ACHN (cell line): ENCODE data around the gene CRYBG2.
A peak's percentile ranks its signal among the peaks of the same experiment; 100 is the strongest.
"Not testable (repeated sequence)": the region's sequence is repeated elsewhere in the genome, so short reads cannot be mapped to it uniquely, and the experiment has no call there.

Source experiments
- DNase-seq: peaks from one replicate; pipeline ENCODE4 v3.0.0-alpha.2; 2015
- in situ Hi-C: cut with HindIII; loops from 2 replicates; pipeline ENCODE4 v1.10.0; 2017; ENCODE audit warnings: low sequenced_read_pairs, low pct_ligation_motif_present, low pct_unique_long_range_greater_than_20kb

CRYBG2 gene

GRCh38 chr1:26329380-26329779 is 24.6 kb downstream of the CRYBG2 start:
- in situ Hi-C loops: not testable (repeated sequence)

DNA sequence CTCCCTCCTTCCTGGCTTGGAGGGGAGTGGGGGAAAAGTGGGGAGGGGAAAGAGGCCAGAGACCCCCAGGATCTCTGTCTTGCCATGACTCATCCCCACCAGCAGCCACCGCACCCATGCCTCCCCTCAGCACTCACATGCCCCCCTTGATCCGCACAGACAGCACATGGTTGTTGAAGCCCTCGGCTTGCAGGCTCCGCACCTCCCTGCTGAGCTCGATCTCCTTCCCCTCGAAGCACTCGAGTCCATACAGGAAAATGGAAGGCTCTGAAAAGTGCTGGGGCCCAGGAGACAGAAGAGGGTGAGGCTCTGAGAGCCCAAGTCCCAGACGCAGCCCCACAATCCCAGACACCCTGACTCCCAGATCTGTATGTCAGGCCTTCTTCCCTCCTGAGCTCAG is 25.3 kb downstream of the CRYBG2 start:
- in situ Hi-C loops: no loop called here

More at GRCh38 chr1:26329380-26329779, 24.6 kb downstream of the CRYBG2 start:
- DNase-seq: not testable (repeated sequence)

DNA sequence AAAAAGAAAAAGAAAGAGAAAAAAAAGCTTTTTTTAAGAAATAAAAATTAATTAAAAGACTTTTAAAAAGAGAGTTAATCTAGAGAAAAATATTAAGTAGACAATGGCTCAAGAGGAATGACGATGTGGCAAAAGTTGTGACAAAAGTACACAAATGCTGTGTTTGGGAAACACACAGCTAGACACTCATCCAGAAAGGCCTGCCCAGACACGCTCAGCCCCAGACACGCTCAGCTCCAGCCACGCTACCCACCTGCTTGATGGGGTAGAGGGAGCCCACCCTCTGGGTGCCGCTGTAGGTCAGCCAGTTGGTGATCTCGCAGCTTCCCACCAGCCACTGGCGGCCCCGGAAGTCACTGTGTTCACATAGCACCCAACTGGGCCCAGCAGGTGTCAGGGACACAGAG is 26.0 kb downstream of the CRYBG2 start:
- DNase-seq: no peak
- in situ Hi-C loops: no loop called here

More for the DNA sequence above, 25.3 kb downstream of the CRYBG2 start:
- DNase-seq: no peak

- in situ Hi-C loops: no loop called here
- no peak for DNase-seq
Observed at GRCh38 chr1:26324550-26324949, 29.4 kb downstream of the CRYBG2 start.

- in situ Hi-C loops: no loop called here
- DNase-seq: no peak
Observed at GRCh38 chr1:26323382-26323781, 30.5 kb downstream of the CRYBG2 start.

- no peak for DNase-seq
- in situ Hi-C loops: no loop called here
Observed at GRCh38 chr1:26322042-26322331, 31.9 kb downstream of the CRYBG2 start.

DNA sequence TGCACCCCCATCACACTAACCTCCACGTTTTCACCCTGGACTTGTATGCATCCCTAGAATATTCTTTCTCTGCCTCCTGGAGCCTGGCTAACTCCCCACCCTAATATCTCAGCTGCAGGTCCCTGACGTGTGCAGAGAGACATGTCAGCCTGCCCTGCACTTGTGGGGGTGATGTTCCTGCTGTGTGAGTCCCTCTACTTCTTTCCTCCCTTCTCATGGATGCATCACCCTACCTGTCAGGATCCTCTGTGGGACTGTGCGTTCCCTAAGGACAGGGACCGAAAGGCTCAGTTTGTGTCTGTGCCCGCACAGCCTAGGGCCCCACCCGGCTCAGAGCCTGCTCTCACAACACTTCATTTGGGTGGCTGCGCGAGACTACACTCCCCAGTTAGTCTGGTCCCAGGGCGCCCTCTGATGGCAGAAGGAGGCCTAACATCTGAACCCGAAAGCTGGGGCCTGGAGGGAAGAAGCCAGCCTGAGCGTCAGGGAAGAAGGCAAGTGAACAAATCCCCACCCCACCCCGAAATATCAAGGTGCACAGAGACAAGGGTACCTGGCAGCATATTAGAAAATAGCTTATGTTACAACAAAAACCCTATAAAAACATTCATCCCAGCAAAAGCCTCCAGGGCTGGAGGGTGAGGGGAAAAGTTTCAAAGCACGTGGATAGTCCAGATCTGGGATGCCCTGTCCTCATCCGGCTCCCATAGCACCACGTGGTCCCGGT is 32.5 kb downstream of the CRYBG2 start:
- in situ Hi-C loops: no loop called here

DNA sequence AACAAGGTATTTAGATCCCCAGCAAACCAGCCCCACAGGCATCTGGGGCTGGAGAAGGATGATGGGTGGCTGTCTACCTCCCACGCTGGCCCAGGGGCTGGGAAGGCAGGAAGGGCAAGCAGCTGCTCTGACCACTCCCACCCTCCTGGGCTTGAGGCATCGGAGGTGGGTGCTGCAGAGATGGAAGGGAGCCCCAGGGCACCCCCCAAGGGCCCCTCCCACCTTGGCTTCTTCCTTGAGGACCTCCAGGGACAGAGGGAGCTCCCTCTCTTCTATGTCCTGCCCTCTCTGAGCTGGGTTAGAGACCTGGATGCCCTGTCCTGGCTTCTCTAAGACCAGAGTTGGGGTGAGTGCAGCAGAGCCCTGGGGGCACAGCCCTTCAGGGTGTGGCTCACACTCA is 33.0 kb downstream of the CRYBG2 start:
- in situ Hi-C loops: no loop called here
- DNase-seq: no peak

More for the DNA sequence above, 32.5 kb downstream of the CRYBG2 start:
- DNase-seq: peak; percentile 78

DNA sequence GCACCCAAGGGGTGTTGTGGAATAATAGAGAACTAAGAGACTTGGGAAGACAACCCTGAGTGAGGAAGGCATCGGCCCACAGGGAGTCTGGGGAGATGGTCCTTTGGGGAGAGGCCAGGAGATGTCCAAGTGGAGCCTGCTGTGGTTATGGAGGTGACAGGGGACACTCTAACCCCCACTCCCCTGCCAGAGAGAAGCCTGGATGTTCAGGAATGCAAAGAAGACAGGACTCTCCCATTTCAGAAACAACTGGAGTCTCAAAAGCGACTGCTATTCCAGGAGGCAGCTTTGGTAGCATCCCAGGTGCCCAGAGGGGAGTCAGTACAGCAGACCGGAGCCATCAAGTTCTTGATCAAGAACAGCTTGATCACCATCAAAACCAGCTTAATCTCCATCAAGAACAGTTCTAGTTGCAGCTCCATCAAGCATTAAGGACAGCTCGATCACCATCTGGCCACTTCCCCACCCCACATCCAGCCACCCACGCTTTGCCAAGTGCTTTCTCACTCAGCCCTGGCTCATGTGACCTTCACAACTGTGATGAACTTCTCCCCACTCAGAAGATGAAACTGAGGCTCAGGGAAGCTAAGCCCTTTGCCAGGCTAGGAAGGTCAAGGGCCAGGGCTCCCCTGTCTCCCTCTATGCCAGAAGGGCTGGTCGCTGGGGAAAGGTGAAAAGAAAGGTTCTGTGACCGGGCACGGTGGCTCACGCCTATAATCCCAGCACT is 35.4 kb downstream of the CRYBG2 start:
- in situ Hi-C loops: no loop called here

DNA sequence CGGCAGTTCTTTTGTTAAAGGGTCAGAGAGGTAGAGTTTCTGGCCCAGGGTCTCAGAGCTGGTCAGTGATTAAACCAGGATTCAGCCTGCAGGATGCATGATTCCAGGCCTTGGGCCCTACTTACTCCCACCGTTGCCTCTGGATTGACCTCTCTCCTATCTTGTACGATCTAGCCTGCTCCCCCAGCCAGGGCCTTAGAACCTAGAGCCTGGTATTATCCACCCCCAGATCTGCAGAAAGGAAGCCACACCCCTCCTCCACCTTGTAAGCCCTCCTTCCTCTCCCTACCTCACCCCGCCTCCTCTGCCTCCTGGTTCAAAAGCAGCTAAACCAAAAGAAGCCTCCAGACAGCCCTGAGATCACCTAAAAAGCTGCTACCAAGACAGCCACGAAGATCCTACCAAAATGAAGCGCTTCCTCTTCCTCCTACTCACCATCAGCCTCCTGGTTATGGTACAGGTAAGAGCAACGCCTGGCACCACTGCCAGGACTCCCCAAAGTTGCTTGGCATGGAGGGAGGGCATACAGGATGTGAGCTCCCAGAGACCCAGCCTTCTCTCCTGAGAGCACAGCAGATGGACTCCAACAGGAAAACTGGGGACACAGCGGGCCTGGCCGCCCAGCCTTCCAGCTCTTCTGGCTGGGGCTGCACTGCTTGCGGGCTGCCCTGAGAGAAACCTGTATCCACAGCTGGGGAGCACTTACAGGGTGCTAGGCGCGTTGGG is 36.2 kb downstream of the CRYBG2 start, which contains the start of gene CD52:
Gene CD52 (plus strand): TSS at position 347 of the 726 bp plus-strand sequence. CDS start 60 bp downstream, at position 407.
- in situ Hi-C loops: no loop called here

More for the DNA sequence above, 35.4 kb downstream of the CRYBG2 start:
- no peak for DNase-seq

DNA sequence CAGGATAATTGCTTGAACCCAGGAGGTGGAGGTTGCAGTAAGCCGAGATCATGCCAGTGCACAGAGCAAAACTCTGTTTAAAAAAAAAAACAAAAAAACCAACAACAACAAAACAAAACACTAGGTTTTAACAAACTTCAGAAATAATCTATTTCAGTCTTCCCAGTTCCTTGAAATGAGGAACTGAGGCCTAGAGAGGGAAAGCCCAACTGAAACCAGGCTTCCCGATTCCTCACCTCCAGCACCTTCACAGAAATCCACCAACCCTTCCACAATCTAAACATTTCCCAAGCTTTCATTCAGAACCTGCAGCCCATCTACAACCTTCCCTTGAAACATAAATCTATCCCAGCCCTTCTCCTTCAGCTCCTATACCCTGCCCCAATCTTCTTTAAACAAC is 36.8 kb downstream of the CRYBG2 start:
- no peak for DNase-seq
- in situ Hi-C loops: no loop called here

More for the DNA sequence above, 36.2 kb downstream of the CRYBG2 start, which contains the start of gene CD52:
- no peak for DNase-seq

DNA sequence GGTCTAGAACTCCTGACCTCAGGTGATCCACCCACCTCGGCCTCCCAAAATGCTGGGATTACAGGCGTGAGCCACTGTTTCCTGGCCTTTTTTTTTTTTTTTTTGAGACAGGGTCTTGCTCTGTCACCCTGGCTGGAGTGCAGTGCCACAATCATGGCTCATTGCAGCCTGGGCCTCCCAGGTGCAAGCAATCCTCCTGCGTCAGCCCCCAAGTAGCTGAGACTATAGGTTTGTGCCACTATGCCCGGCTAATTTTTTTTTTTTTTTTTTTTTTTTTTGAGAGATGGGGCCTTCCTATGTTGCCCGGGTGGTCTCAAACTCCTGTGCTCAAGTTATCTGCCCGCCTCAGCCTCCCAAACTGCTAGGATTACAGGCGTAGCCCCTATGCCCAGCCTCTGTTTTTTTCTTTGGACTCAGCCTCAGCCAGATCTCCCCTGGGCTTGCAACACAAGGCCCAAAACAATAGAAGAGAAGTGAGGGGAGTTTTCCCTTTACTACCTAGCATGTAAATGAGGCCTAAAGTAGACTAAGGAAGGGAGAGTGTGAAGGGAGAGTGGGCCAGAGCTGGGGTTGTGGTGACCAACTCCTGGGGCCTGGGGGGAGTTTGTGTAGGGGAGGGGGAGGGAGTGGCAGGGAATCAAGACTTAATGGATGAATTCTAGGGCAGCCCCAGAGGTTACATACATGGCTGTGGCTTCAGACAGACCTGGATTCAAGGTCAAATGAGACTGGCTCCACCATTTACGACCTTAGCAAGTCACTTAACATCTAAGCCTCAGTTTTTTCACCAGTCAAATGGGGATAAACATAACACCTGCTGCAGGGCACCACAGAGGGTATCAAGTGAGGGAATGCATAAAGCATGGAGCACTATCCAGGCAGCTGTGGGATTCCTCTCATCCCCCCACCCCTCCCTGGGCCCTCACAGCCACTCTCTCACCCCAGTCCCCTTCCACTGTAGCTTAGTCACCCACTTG is 37.8 kb downstream of the CRYBG2 start:
- in situ Hi-C loops: no loop called here
- DNase-seq: no peak

DNA sequence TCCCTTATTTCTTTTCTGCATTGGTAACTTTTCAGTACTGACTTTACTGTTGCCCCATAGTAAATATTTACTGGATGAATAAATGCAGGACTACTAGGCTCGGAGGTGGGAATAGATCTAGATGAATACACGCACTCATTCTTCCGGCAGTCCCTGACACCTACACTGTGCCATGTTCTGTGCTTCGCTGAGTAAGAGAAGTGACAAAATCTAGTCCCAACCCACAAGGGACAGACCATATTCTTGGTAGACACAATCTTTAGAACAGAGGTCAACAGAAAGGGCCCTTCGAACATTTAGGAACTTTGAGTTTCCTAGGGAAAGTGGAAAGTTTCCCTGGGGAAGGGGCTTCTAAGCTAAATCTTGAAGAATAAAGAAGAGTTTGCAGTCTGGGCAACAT is 39.4 kb downstream of the CRYBG2 start:
- in situ Hi-C loops: no loop called here

DNA sequence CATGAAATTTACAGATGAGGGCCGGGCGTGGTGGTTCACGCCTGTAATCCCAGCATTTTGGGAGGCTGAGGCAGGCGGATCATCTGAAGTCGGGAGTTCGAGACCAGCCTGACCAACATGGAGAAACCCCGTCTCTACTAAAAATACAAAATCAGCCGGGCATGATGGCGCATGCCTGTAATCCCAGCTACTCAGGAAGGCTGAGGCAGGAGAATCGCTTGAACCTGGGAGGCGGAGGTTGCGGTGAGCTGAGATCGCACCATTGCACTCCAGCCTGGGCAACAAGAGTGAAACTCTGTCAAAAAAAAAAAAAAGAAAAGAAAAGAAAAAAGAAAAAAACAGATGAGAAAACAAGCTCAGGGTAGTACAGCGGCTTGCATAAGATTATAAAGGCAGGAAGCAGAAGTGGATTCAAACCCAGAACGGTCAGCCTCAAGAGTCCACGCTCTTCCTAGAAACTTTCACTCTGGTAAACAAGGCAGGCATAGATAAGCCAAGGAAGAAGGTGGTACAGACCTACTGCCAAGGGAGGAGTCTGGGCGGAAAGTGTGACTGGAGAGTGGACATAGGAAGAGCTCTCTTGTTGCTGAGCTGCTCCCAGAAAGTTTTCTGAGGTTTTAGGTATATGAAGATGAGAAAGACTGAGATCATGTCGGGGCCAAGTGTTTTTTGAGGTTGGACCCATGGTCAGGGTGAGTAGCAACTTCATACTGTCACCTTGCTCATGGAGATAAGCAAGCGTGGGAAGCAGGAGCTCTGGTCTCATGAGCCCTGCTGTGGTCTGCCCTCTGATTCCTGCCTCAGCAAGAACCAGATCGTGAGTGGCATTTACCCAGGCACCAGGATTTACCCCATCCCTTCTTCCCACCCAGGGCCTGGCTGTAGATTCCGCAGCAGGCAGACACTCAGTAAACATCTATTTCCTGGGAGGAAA is 45.7 kb downstream of the CRYBG2 start:
- in situ Hi-C loops, DNase-seq: not testable (repeated sequence)

More for the DNA sequence above, 39.4 kb downstream of the CRYBG2 start:
- DNase-seq: no peak

- no peak for DNase-seq
- in situ Hi-C loops: no loop called here
Observed at GRCh38 chr1:26307363-26307781, 46.6 kb downstream of the CRYBG2 start.

GRCh38 chr1:26306290-26307229 is 47.4 kb downstream of the CRYBG2 start, which contains the start of gene UBXN11:
Gene UBXN11, minus strand, starts transcription at chr1:26306636. Its CDS starts 3,753 bp downstream, at chr1:26302883.
- in situ Hi-C loops: no loop called here
- DNase-seq: peak; percentile 95
